Thyroid gland (tissue), 4 donors: ENCODE data around the gene SCGB1C1. TPM values are rescaled to one million over a fixed set of nuclear protein-coding genes. Genes with fewer than 3 reads are reported as not detected.

ENCODE experiments used
- DNase-seq, 2 donors: peaks; one replicate each; pipeline ENCODE4 v3.0.0-alpha.2; 2019
- H3K27ac ChIP-seq, 3 donors: fragments of 200-600 bp; sonication (generic); 1 replicate in 2 of 3; 2 replicates in 1 of 3; pipeline ENCODE4 v1.5.1; 2016 to 2019; ENCODE audit warnings: mild to moderate bottlenecking in 1 of 3, moderate library complexity in 1 of 3
- H3K27me3 ChIP-seq: fragments of 200-600 bp; sonication (generic); one replicate; pipeline ENCODE4 v1.5.1; 2019
- H3K36me3 ChIP-seq, 2 donors: fragments of 200-600 bp; sonication (generic); one replicate each; pipeline ENCODE4 v1.5.1; 2016 to 2019
- H3K4me1 ChIP-seq, 2 donors: fragments of 200-600 bp; sonication (generic); one replicate each; pipeline ENCODE4 v1.5.1; 2017 to 2019
- H3K4me3 ChIP-seq, 3 donors: fragments of 200-600 bp; sonication (generic); replicated peaks in 1 of 3; 1 replicate in 2 of 3; 2 replicates in 1 of 3; pipeline ENCODE4 v1.5.1; 2016; ENCODE audit warnings: mild to moderate bottlenecking in 1 of 3
- H3K9me3 ChIP-seq: fragments of 200-600 bp; sonication (generic); one replicate; pipeline ENCODE4 v1.5.1; 2017
- CTCF ChIP-seq, 6 experiments: fragments of 200-600 bp in 3 of 6; fragments of 450-650 bp in 3 of 6; sonication (generic) in 3 of 6; IDR thresholded peaks; one replicate each; pipeline ENCODE4 v1.5.1; 2016 to 2019; ENCODE audit warnings: antibody characterized with exemption in 6 of 6, mild to moderate bottlenecking in 2 of 6, inconsistent platforms in 1 of 6, moderate library complexity in 1 of 6
- POLR2A ChIP-seq, 2 donors: fragments of 450-650 bp; IDR thresholded peaks; one replicate each; pipeline ENCODE4 v1.6.1; 2017; ENCODE audit warnings: antibody characterized with exemption in 2 of 2, mild to moderate bottlenecking in 2 of 2, moderate library complexity in 1 of 2
- WGBS, 2 donors: methylation state at CpG; one replicate each; pipeline ENCODE4 v1.1.5; 2017; 5-methylcytosine and 5-hydroxymethylcytosine counted together
- intact Hi-C: fragments of 100-400 bp; cut with DNase I; formaldehyde crosslinking; loops from one replicate; pipeline ENCODE4 v1.15.1; 2023
- total RNA-seq, 4 donors: library from RNA; depleted of rRNA; stranded (reverse); fragments of >200 nt; gene quantifications; one replicate each; pipeline ENCODE4 v1.2.3, GENCODE V29; 2016

Gene SCGB1C1
- total RNA-seq, 4 donors from 2014 or later: not detected

GRCh38 chr11:199782-200181 lies 6.9 kb downstream of the SCGB1C1 start:
- intact Hi-C loops: loop anchor here (5.0 to 10.0 kb wide), 5 partner anchors 38 to 305 kb away; partner anchors contain the start of genes B4GALNT4, PGGHG, PSMD13 and PTDSS2
- no peak for TF ChIP-seq CTCF (IDR thresholded peaks at IDR 0.05)
- TF ChIP-seq POLR2A (IDR thresholded peaks at IDR 0.05): no peak
- 83 to 85% methylated on average over 8 of the region's 8 CpGs for WGBS, 2 donors
- H3K27ac ChIP-seq: no peak overlapping the region
- H3K36me3 ChIP-seq: peaks cover 5 to 10% of the 10 kb centered on the region in 2 donors
- H3K4me3 ChIP-seq: no peak overlapping the region
- H3K9me3 ChIP-seq: no peaks in the 10 kb centered on the region
- no peaks in the 10 kb centered on the region for H3K4me1 ChIP-seq
- no peak for DNase-seq
- H3K27me3 ChIP-seq: no peaks in the 10 kb centered on the region

- Histone ChIP-seq H3K4me1 (peaks cover 0 to 6% of the 10 kb centered on the region in 2 donors), H3K27me3 (no peaks in the 10 kb centered on the region), H3K36me3 (peaks cover 10 to 16% of the 10 kb centered on the region in 2 donors), H3K9me3 (no peaks in the 10 kb centered on the region), H3K27ac (no peak overlapping the region), H3K4me3 (no peak overlapping the region)
- TF ChIP-seq CTCF (IDR thresholded peaks at IDR 0.05): no peak
- no peak for TF ChIP-seq POLR2A (IDR thresholded peaks at IDR 0.05)
- WGBS, 2 donors: 93 to 95% methylated on average over 4 to 13 of the region's 13 CpGs
- intact Hi-C loops: loop anchor here (5.0 to 10.0 kb wide), 5 partner anchors 37 to 304 kb away; partner anchors contain the start of genes B4GALNT4, PGGHG, PSMD13 and PTDSS2
- DNase-seq: no peak
These were observed 7.5 kb downstream of the SCGB1C1 start for GRCh38 chr11:200224-201003.

- Histone ChIP-seq H3K36me3 (peaks cover 10 to 16% of the 10 kb centered on the region in 2 donors), H3K27ac (no peak overlapping the region)
- intact Hi-C loops: loop anchor here (5.0 to 10.0 kb wide), 5 partner anchors 35 to 303 kb away; partner anchors contain the start of genes B4GALNT4, PGGHG, PSMD13 and PTDSS2
These were observed 9.1 kb downstream of the SCGB1C1 start for GRCh38 chr11:201966-202365.

GRCh38 chr11:202490-202889 lies 9.6 kb downstream of the SCGB1C1 start:
- peaks cover 9 to 15% of the 10 kb centered on the region in 2 donors for H3K4me1 ChIP-seq
- WGBS, 2 donors: 86 to 94% methylated on average over 8 of the region's 8 CpGs
- intact Hi-C loops: loop anchor here (5.0 to 10.0 kb wide), 5 partner anchors 35 to 302 kb away; partner anchors contain the start of genes B4GALNT4, PGGHG, PSMD13 and PTDSS2
- TF ChIP-seq POLR2A (IDR thresholded peaks at IDR 0.05) (no peak), CTCF (IDR thresholded peaks at IDR 0.05) (no peak)
- no peaks in the 10 kb centered on the region for H3K27me3 ChIP-seq
- no peak overlapping the region for H3K4me3 ChIP-seq
- H3K27ac ChIP-seq: no peak overlapping the region
- no peaks in the 10 kb centered on the region for H3K9me3 ChIP-seq
- peaks cover 10 to 16% of the 10 kb centered on the region in 2 donors for H3K36me3 ChIP-seq
- no peak for DNase-seq

More at GRCh38 chr11:201966-202365, 9.1 kb downstream of the SCGB1C1 start:
- DNase-seq: no peak
- Histone ChIP-seq H3K4me1 (peaks cover 9 to 15% of the 10 kb centered on the region in 2 donors), H3K4me3 (no peak overlapping the region), H3K27me3 (no peaks in the 10 kb centered on the region), H3K9me3 (no peaks in the 10 kb centered on the region)
- 74 to 81% methylated on average over 15 of the region's 15 CpGs for whole genome bisulfite sequencing, 2 donors
- TF ChIP-seq CTCF (IDR thresholded peaks at IDR 0.05) (no peak), POLR2A (IDR thresholded peaks at IDR 0.05) (no peak)
